GM19463 (cell line): ENCODE measurements around the gene KCNH1.

ENCODE experiments used
- ATAC-seq: cut with Tn5 transposase; IDR thresholded peaks from one replicate; pipeline ENCODE4 v1.9.1; 2021; ENCODE audit warnings: mild to moderate bottlenecking, moderate library complexity; ENCODE audit not compliant: unreplicated experiment

KCNH1 gene

GRCh38 chr1:210819266-210819665 is 314.7 kb downstream of the KCNH1 start:
- no peak for ATAC-seq

GRCh38 chr1:210817385-210818275 is 316.3 kb downstream of the KCNH1 start:
- no peak for ATAC-seq

- no peak for ATAC-seq
These were observed 318.1 kb downstream of the KCNH1 start for GRCh38 chr1:210815641-210816550.

- no peak for ATAC-seq
These were observed 319.4 kb downstream of the KCNH1 start for GRCh38 chr1:210814382-210815123.

GRCh38 chr1:210801501-210801900 is 332.4 kb downstream of the KCNH1 start:
- no peak for ATAC-seq

- ATAC-seq, result no peak
These were observed 333.2 kb downstream of the KCNH1 start for GRCh38 chr1:210800756-210801155.

- no peak for ATAC-seq
These were observed 333.6 kb downstream of the KCNH1 start for GRCh38 chr1:210800301-210800700.

- ATAC-seq, result no peak
These were observed 336.5 kb downstream of the KCNH1 start for GRCh38 chr1:210797422-210797821.

- no peak for ATAC-seq
These were observed 337.5 kb downstream of the KCNH1 start for GRCh38 chr1:210796421-210796820.

- no peak for ATAC-seq
These were observed 339.5 kb downstream of the KCNH1 start for GRCh38 chr1:210794445-210794844.

GRCh38 chr1:210792250-210793102 is 341.5 kb downstream of the KCNH1 start:
- ATAC-seq, result no peak

- no peak for ATAC-seq
These were observed 343.8 kb downstream of the KCNH1 start for GRCh38 chr1:210790196-210790595.

GRCh38 chr1:210787800-210788199 is 346.1 kb downstream of the KCNH1 start:
- ATAC-seq, result no peak

GRCh38 chr1:210786546-210786945 is 347.4 kb downstream of the KCNH1 start:
- no peak for ATAC-seq

- no peak for ATAC-seq
These were observed 350.0 kb downstream of the KCNH1 start for GRCh38 chr1:210783925-210784324.

GRCh38 chr1:210781652-210782051 is 352.3 kb downstream of the KCNH1 start:
- ATAC-seq, result no peak

- no peak for ATAC-seq
These were observed 354.7 kb downstream of the KCNH1 start for GRCh38 chr1:210779269-210779668.

GRCh38 chr1:210777914-210778313 is 356.0 kb downstream of the KCNH1 start:
- no peak for ATAC-seq

- ATAC-seq, result no peak
These were observed 357.2 kb downstream of the KCNH1 start for GRCh38 chr1:210776712-210777111.

- no peak for ATAC-seq
These were observed 358.7 kb downstream of the KCNH1 start for GRCh38 chr1:210775289-210775688.
